ENCODE data around the gene LARGE2. TPM values are rescaled to one million over a fixed set of nuclear protein-coding genes. Genes with fewer than 3 reads are reported as not detected.

The LARGE2 gene
- total RNA-seq, 6 donors from 2014 or later: 4.3 to 10.6 (median 7.1) TPM

- no peak overlapping the region for H3K4me3 ChIP-seq
- no peak for ATAC-seq (ENCODE audit: low FRiP score in 2 of 2)
These were observed 11.6 kb downstream of the LARGE2 start for GRCh38 chr11:45933846-45934579.

GRCh38 chr11:45934580-45935318 lies 12.3 kb downstream of the LARGE2 start:
- DNase-seq (no peak), ATAC-seq (ENCODE audit: low FRiP score in 2 of 2) (no peak)
- TF ChIP-seq POLR2AphosphoS5 (IDR thresholded peaks at IDR 0.05) (no peak), EP300 (IDR thresholded peaks at IDR 0.05) (no peak), POLR2A (IDR thresholded peaks at IDR 0.05) (no peak), CTCF (IDR thresholded peaks at IDR 0.05) (no peak)
- Histone ChIP-seq H3K36me3 (peaks cover 39 to 78% (median 55%) of the 10 kb centered on the region in 4 donors), H3K9me3 (no peaks in the 10 kb centered on the region), H3K4me3 (no peak overlapping the region), H3K27ac (no peak overlapping the region), H3K27me3 (no peaks in the 10 kb centered on the region), H3K4me1 (peaks cover 0 to 10% (median 6%) of the 10 kb centered on the region in 4 donors)
- WGBS, 2 donors: 86 to 94% methylated on average over 12 of the region's 12 CpGs

More at GRCh38 chr11:45933846-45934579, 11.6 kb downstream of the LARGE2 start:
- Histone ChIP-seq H3K27ac (no peak overlapping the region), H3K4me1 (peaks cover 0 to 15% (median 8%) of the 10 kb centered on the region in 4 donors), H3K9me3 (no peaks in the 10 kb centered on the region), H3K36me3 (peaks cover 39 to 78% (median 55%) of the 10 kb centered on the region in 4 donors), H3K27me3 (no peaks in the 10 kb centered on the region)
- no peak for DNase-seq
- 85 to 91% methylated on average over 20 to 21 of the region's 21 CpGs for WGBS, 2 donors
- TF ChIP-seq CTCF (IDR thresholded peaks at IDR 0.05): no peak
- TF ChIP-seq EP300 (IDR thresholded peaks at IDR 0.05): no peak
- no peak for TF ChIP-seq POLR2A (IDR thresholded peaks at IDR 0.05)
- TF ChIP-seq POLR2AphosphoS5 (IDR thresholded peaks at IDR 0.05): no peak

GRCh38 chr11:45935349-45936064 lies 13.1 kb downstream of the LARGE2 start:
- TF ChIP-seq POLR2AphosphoS5 (IDR thresholded peaks at IDR 0.05) (no peak), EP300 (IDR thresholded peaks at IDR 0.05) (no peak), CTCF (IDR thresholded peaks at IDR 0.05) (no peak), POLR2A (IDR thresholded peaks at IDR 0.05) (no peak)
- Histone ChIP-seq H3K4me3 (no peak overlapping the region), H3K9me3 (no peaks in the 10 kb centered on the region), H3K36me3 (peaks cover 39 to 78% (median 55%) of the 10 kb centered on the region in 4 donors), H3K4me1 (peaks cover 0 to 3% (median under 1%) of the 10 kb centered on the region in 4 donors), H3K27me3 (no peaks in the 10 kb centered on the region), H3K27ac (no peak overlapping the region)
- 89 to 92% methylated on average over 8 of the region's 8 CpGs for WGBS, 2 donors
- no peak for ATAC-seq (ENCODE audit: low FRiP score in 2 of 2)
- no peak for DNase-seq

- no peak for ATAC-seq (ENCODE audit: low FRiP score in 2 of 2)
- 91 to 94% methylated on average over 4 of the region's 4 CpGs for WGBS, 2 donors
- TF ChIP-seq CTCF (IDR thresholded peaks at IDR 0.05) (no peak), POLR2AphosphoS5 (IDR thresholded peaks at IDR 0.05) (no peak), POLR2A (IDR thresholded peaks at IDR 0.05) (no peak), EP300 (IDR thresholded peaks at IDR 0.05) (no peak)
- Histone ChIP-seq H3K9me3 (no peaks in the 10 kb centered on the region), H3K36me3 (peaks cover 39 to 79% (median 55%) of the 10 kb centered on the region in 4 donors), H3K4me1 (no peaks in the 10 kb centered on the region), H3K27ac (no peak overlapping the region), H3K4me3 (no peak overlapping the region), H3K27me3 (no peaks in the 10 kb centered on the region)
- no peak for DNase-seq
These were observed 14.1 kb downstream of the LARGE2 start for GRCh38 chr11:45936511-45937054.
